Fibroblast of peridontal ligament (primary cell): ENCODE measurements around the gene ANXA2.

Experiments used
- DNase-seq: peaks from one replicate; pipeline ENCODE4 v3.0.0-alpha.2; 2010; ENCODE audit errors: extremely low read depth

ANXA2 gene

GRCh38 chr15:60370869-60371136, 27.0 kb downstream of the ANXA2 start:
- DNase-seq: no peak

- peak; percentile 12 for DNase-seq
Measured at GRCh38 chr15:60370105-60370868, 27.5 kb downstream of the ANXA2 start.

GRCh38 chr15:60369696-60370095, 28.1 kb downstream of the ANXA2 start:
- DNase-seq: no peak

- DNase-seq: no peak
Measured at GRCh38 chr15:60364612-60364924, 33.2 kb downstream of the ANXA2 start.

- DNase-seq: no peak
Measured at GRCh38 chr15:60363903-60364611, 33.7 kb downstream of the ANXA2 start.

GRCh38 chr15:60363087-60363549, 34.7 kb downstream of the ANXA2 start:
- no peak for DNase-seq

- peak; percentile 86 for DNase-seq
Measured at GRCh38 chr15:60362321-60363086, 35.3 kb downstream of the ANXA2 start.

GRCh38 chr15:60359738-60360137, 38.0 kb downstream of the ANXA2 start:
- peak; percentile 79 for DNase-seq

- DNase-seq: peak; percentile 56
Measured at GRCh38 chr15:60358935-60359682, 38.7 kb downstream of the ANXA2 start.

GRCh38 chr15:60356832-60357231, 41.0 kb downstream of the ANXA2 start:
- DNase-seq: no peak

GRCh38 chr15:60355148-60355857, 42.5 kb downstream of the ANXA2 start:
- no peak for DNase-seq

- no peak for DNase-seq
Measured at GRCh38 chr15:60353245-60353920, 44.4 kb downstream of the ANXA2 start.

GRCh38 chr15:60352525-60352924, 45.3 kb downstream of the ANXA2 start:
- DNase-seq: no peak

GRCh38 chr15:60351066-60351465, 46.7 kb downstream of the ANXA2 start:
- peak; percentile 63 for DNase-seq

- no peak for DNase-seq
Measured at GRCh38 chr15:60350108-60350507, 47.7 kb downstream of the ANXA2 start.

- DNase-seq: no peak
Measured at GRCh38 chr15:60349589-60349988, 48.2 kb downstream of the ANXA2 start.

GRCh38 chr15:60347480-60348049, 50.2 kb downstream of the ANXA2 start:
- DNase-seq: no peak

- no peak for DNase-seq
Measured at GRCh38 chr15:60346653-60347052, 51.1 kb downstream of the ANXA2 start.

- no peak for DNase-seq
Measured at GRCh38 chr15:60346077-60346476, 51.7 kb downstream of the ANXA2 start.

GRCh38 chr15:60345598-60345997, 52.2 kb downstream of the ANXA2 start:
- no peak for DNase-seq

GRCh38 chr15:60344987-60345386, 52.8 kb downstream of the ANXA2 start:
- DNase-seq: no peak
